PFSK-1 (cell line): Measurements from ENCODE around the gene CD247.

Source experiments
- FOXP2 ChIP-seq: optimal IDR thresholded peaks from 2 replicates; pipeline ENCODE3; 2011; ENCODE audit warnings: borderline replicate concordance, control low read depth, inconsistent platforms; ENCODE audit not compliant: insufficient read depth; ENCODE audit errors: extremely low read length, extremely low read depth
- POLR2AphosphoS5 ChIP-seq: IDR thresholded peaks from 2 replicates; pipeline ENCODE4 v1.6.1; 2012; ENCODE audit warnings: low read depth, mild to moderate bottlenecking, control low read depth, low read length, moderate library complexity
- REST ChIP-seq, 2 experiments: IDR thresholded peaks; 2 replicates each; pipeline versions ENCODE4 v1.6.1 to v1.8.0; 2011 to 2012; ENCODE audit warnings: low read depth in 2 of 2, low read length in 2 of 2, control low read depth in 1 of 2, inconsistent platforms in 1 of 2, mild to moderate bottlenecking in 1 of 2, moderate library complexity in 1 of 2; ENCODE audit not compliant: insufficient read depth in 1 of 2
- SIN3A ChIP-seq: IDR thresholded peaks from 2 replicates; pipeline ENCODE4 v1.6.1; 2012; ENCODE audit warnings: mild to moderate bottlenecking, low read length, moderate library complexity, borderline replicate concordance; ENCODE audit not compliant: insufficient read depth
- TAF1 ChIP-seq: IDR thresholded peaks from 2 replicates; pipeline ENCODE4 v1.6.1; 2012; ENCODE audit warnings: low read length, control low read depth, borderline replicate concordance; ENCODE audit not compliant: insufficient read depth

CD247 gene

GRCh38 chr1:167502192-167502551 lies 16.2 kb downstream of the CD247 start:
- no peak for TF ChIP-seq SIN3A
- no peak for TF ChIP-seq POLR2AphosphoS5
- TF ChIP-seq TAF1 = no peak
- TF ChIP-seq REST (IDR thresholded peaks at IDR 0.05; ENCODE audit: insufficient read depth in 1 of 2, low read depth in 2 of 2, low read length in 2 of 2) = no peak
- no peak for TF ChIP-seq FOXP2

DNA sequence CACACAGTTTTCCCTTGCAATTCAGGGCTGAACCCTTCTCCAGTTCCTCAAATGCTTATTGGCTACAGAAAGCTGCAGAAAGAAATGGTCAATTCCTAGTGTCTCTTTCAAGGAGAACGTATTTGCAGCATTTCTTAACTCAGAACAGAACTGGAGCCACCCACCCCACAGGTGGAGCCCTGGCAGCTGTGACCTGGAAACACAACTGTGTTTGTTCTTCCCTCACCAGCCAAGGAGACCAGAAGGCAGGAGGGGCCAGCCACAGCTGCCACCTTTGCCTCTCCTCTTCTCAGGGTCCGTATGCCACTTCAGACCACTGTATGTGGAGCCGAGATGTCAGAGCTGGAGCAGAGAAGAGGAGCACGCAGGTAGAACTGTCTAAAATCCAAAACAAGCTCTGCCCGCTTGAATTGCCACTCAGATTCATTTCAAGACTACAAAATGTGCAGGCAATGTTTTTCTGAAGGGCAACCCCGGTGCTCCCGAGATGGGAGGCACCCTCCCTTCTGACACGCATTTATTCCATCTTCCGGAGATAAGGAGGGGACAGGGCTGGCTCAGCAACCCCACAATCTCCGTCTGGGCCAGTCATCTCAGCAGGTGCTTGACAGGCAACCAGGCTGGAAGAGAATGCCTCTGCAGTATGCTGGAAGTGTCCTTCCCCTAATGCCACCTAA lies 16.7 kb downstream of the CD247 start:
- TF ChIP-seq FOXP2 = no peak
- no peak for TF ChIP-seq SIN3A
- TF ChIP-seq POLR2AphosphoS5 = no peak
- TF ChIP-seq REST (IDR thresholded peaks at IDR 0.05; ENCODE audit: insufficient read depth in 1 of 2, low read depth in 2 of 2, low read length in 2 of 2) = no peak
- no peak for TF ChIP-seq TAF1

- TF ChIP-seq TAF1 = no peak
- no peak for TF ChIP-seq REST (IDR thresholded peaks at IDR 0.05; ENCODE audit: insufficient read depth in 1 of 2, low read depth in 2 of 2, low read length in 2 of 2)
- TF ChIP-seq SIN3A = no peak
- TF ChIP-seq FOXP2 = no peak
- TF ChIP-seq POLR2AphosphoS5 = no peak
These were observed 18.0 kb downstream of the CD247 start for GRCh38 chr1:167500283-167500860.

GRCh38 chr1:167499664-167500101 lies 18.6 kb downstream of the CD247 start:
- TF ChIP-seq REST (IDR thresholded peaks at IDR 0.05; ENCODE audit: insufficient read depth in 1 of 2, low read depth in 2 of 2, low read length in 2 of 2) (no peak), POLR2AphosphoS5 (no peak), SIN3A (no peak), TAF1 (no peak), FOXP2 (no peak)
